Astrocyte (in vitro differentiated cells and primary cell): ENCODE measurements around the gene KCNAB1.

Experiments
- CTCF ChIP-seq: IDR thresholded peaks from 2 replicates; pipeline ENCODE4 v1.5.1; 2011; ENCODE audit warnings: low read depth, mild to moderate bottlenecking, inconsistent platforms, low read length, moderate library complexity; ENCODE audit not compliant: insufficient read depth
- EZH2 ChIP-seq: IDR thresholded peaks from 2 replicates; pipeline ENCODE4 v1.6.1; 2012; ENCODE audit warnings: mild to moderate bottlenecking, low read length, inconsistent platforms; ENCODE audit not compliant: insufficient read depth

- TF ChIP-seq CTCF (no peak), EZH2 (no peak)
These were observed 13.5 kb upstream of the KCNAB1 start for GRCh38 chr3:156106721-156107373.
